Measurements from ENCODE around the gene MRTFA. TPM values are rescaled to one million over a fixed set of nuclear protein-coding genes. Genes with fewer than 3 reads are reported as not detected.

Gene MRTFA
- total RNA-seq, 3 donors from 2014 or later (not counting 1 experiment from before 2014, with no cell fraction given) = 81.8 to 91.9 (median 83.5) TPM

DNA sequence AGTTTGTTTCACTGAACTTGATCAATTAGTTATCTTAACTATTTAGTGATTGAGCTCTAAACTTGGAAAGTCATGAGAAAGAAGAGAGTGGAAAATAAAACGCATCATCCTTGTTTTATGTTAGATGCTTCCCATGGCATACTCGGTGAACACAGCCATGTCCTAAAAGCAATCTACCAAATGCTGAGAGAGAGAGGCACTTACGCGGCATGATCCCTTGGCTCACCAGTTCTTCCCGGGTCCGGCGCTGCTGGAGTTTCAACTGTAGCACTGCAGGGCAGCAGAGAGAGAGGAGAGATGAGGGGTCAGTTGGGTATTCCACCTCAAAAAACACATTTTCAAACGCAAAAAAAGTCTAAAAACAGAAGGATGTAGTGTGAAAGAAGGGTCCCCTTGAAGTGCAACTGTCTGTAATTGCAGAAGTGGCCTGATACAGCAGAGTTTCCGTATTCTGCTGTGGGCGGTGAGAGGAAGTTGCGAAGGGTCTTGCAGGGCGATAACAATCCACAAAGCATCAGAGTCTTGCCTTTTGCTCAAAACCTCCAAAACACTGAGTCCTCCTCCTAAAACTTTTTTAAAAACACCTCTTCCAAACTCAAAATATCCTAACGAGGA, 173.4 kb downstream of the MRTFA start:
- no peaks in the 10 kb centered on the region for H3K27me3 Mint-ChIP-seq (ENCODE audit: low read depth in 2 of 2)
- no peaks in the 10 kb centered on the region for H3K9me3 Mint-ChIP-seq
- peaks cover 52 to 60% of the 10 kb centered on the region in 2 donors for H3K4me1 Mint-ChIP-seq
- H3K4me3 Mint-ChIP-seq = peak overlapping the region; percentile 91
- H3K9me3 ChIP-seq (ENCODE audit: control insufficient read depth, insufficient read depth, low read length) = no peaks in the 10 kb centered on the region
- ATAC-seq (peak; percentile 75 to 80 (median 78)), DNase-seq (peak; percentile 26 to 74)
- H3K36me3 ChIP-seq (ENCODE audit: control insufficient read depth, insufficient read depth, low read length) = peaks cover 10% of the 10 kb centered on the region
- peak overlapping the region; percentile 53 for H3K4me3 ChIP-seq (ENCODE audit: low read length)
- TF ChIP-seq, protein P1, sequence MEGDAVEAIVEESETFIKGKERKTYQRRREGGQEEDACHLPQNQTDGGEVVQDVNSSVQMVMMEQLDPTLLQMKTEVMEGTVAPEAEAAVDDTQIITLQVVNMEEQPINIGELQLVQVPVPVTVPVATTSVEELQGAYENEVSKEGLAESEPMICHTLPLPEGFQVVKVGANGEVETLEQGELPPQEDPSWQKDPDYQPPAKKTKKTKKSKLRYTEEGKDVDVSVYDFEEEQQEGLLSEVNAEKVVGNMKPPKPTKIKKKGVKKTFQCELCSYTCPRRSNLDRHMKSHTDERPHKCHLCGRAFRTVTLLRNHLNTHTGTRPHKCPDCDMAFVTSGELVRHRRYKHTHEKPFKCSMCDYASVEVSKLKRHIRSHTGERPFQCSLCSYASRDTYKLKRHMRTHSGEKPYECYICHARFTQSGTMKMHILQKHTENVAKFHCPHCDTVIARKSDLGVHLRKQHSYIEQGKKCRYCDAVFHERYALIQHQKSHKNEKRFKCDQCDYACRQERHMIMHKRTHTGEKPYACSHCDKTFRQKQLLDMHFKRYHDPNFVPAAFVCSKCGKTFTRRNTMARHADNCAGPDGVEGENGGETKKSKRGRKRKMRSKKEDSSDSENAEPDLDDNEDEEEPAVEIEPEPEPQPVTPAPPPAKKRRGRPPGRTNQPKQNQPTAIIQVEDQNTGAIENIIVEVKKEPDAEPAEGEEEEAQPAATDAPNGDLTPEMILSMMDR (IDR thresholded peaks at IDR 0.05) = no peak
- no peaks in the 10 kb centered on the region for H3K27me3 ChIP-seq (ENCODE audit: control insufficient read depth, insufficient read depth, low read length)
- peak overlapping the region; percentile 72 for H3K27ac ChIP-seq (ENCODE audit: low read length)
- peak overlapping the region; percentile 89 to 94 for H3K27ac Mint-ChIP-seq
- H3K36me3 Mint-ChIP-seq = no peaks in the 10 kb centered on the region
- 0% methylated on average over 13 of the region's 13 CpGs for WGBS (ENCODE audit: insufficient coverage)
- intact Hi-C loops (cut with micrococcal nuclease) = loop anchor here (2.0 kb wide), 2 partner anchors 18 to 24 kb away; no protein-coding TSS in a partner anchor
- peaks cover 28% of the 10 kb centered on the region for H3K4me1 ChIP-seq (ENCODE audit: control insufficient read depth, insufficient read depth, low read length)

DNA sequence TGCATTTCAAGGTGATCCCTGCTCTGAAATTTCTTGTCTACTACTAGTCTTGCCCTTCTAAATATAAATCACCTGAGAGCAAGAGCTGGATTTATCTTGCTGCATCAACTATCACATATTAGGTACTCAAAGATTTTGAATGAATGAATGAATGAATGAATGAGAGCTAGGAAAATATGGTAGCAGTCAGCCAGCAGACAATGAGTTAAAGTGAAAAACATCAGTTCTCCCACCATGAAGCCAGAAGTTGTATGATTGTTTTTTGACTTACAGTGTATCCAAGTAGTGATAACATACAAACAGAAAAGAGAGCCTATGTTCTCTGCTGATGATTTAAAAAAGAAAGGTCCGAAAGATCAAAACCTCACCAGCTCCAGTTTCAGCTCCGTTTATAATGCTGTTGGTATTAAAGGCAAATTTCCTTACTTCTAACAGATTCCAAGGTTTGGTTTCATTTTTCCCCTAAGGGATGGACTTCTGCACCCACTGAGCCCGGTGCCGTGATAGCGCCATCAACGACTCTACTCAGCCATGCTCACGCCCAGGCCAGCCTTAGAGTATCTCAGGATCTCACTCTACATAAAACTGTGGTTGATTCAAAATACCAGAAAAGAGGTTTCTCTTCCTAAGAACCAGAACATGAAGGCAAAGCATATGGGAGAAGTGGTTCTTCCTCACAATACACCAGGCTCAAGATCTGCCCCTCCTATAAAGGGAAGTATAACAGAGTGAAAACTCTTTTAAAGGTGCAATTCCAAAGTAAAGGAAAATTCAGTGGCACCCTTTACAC, 174.1 kb downstream of the MRTFA start:
- Mint-ChIP-seq H3K27me3 (ENCODE audit: low read depth in 2 of 2) (no peaks in the 10 kb centered on the region), H3K4me3 (peak overlapping the region; percentile 91), H3K27ac (peak overlapping the region; percentile 89 to 94), H3K9me3 (no peaks in the 10 kb centered on the region), H3K36me3 (no peaks in the 10 kb centered on the region), H3K4me1 (peaks cover 60 to 67% of the 10 kb centered on the region in 2 donors)
- Histone ChIP-seq H3K9me3 (ENCODE audit: control insufficient read depth, insufficient read depth, low read length) (no peaks in the 10 kb centered on the region), H3K4me3 (ENCODE audit: low read length) (peak overlapping the region; percentile 53), H3K36me3 (ENCODE audit: control insufficient read depth, insufficient read depth, low read length) (peaks cover 15% of the 10 kb centered on the region), H3K27ac (ENCODE audit: low read length) (peak overlapping the region; percentile 72), H3K4me1 (ENCODE audit: control insufficient read depth, insufficient read depth, low read length) (peaks cover 28% of the 10 kb centered on the region), H3K27me3 (ENCODE audit: control insufficient read depth, insufficient read depth, low read length) (no peaks in the 10 kb centered on the region)
- DNase-seq = peak in 1 of 2 donors; percentile 58
- intact Hi-C loops (cut with micrococcal nuclease) = loop anchor here (2.0 kb wide), 2 partner anchors 18 to 24 kb away; no protein-coding TSS in a partner anchor
- WGBS (ENCODE audit: insufficient coverage) = 0% methylated on average over 5 of the region's 7 CpGs
- TF ChIP-seq, protein P1 (IDR thresholded peaks at IDR 0.05) = no peak
- peak; percentile 56 to 67 (median 63) for ATAC-seq

DNA sequence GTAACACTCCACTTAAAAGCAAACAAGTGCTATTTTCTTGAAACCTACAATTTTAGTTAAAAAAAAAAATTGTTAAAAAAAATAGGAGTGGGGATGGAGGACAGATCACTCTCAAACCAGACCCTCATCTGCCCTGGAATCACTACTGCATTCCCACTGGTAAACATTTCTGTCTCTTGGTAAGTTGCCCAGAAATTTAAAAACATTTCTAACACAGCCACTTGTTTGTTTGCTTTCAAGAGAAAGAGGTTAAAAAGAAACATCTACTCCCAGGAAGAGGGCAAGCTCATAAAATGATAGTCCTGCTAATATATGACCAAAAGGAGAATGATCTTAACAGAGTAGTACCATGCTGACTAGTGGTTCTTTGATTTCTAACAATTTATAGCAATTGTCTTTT, 182.8 kb downstream of the MRTFA start:
- Histone ChIP-seq H3K27me3 (ENCODE audit: control insufficient read depth, insufficient read depth, low read length) (no peaks in the 10 kb centered on the region), H3K36me3 (ENCODE audit: control insufficient read depth, insufficient read depth, low read length) (peaks cover 7% of the 10 kb centered on the region), H3K4me3 (ENCODE audit: low read length) (no peak overlapping the region), H3K27ac (ENCODE audit: low read length) (no peak overlapping the region), H3K9me3 (ENCODE audit: control insufficient read depth, insufficient read depth, low read length) (no peaks in the 10 kb centered on the region), H3K4me1 (ENCODE audit: control insufficient read depth, insufficient read depth, low read length) (peaks cover 28% of the 10 kb centered on the region)
- H3K36me3 Mint-ChIP-seq = no peaks in the 10 kb centered on the region
- TF ChIP-seq, protein P1 (IDR thresholded peaks at IDR 0.05) = no peak
- peaks cover 57 to 67% of the 10 kb centered on the region in 2 donors for H3K4me1 Mint-ChIP-seq
- ATAC-seq (no peak), DNase-seq (no peak)
- H3K9me3 Mint-ChIP-seq = no peaks in the 10 kb centered on the region
- peak overlapping the region; percentile 22 to 80 for H3K27ac Mint-ChIP-seq
- no peaks in the 10 kb centered on the region for H3K27me3 Mint-ChIP-seq (ENCODE audit: low read depth in 2 of 2)
- intact Hi-C loops (cut with micrococcal nuclease) = no loop called here
- no peak overlapping the region for H3K4me3 Mint-ChIP-seq
